ENCODE data around the gene ARRDC4. TPM values are rescaled to one million over a fixed set of nuclear protein-coding genes. Genes with fewer than 3 reads are reported as not detected.
A peak's percentile ranks its signal among the peaks of the same experiment; 100 is the strongest.

The ARRDC4 gene
- polyA plus RNA-seq, 1 donor from 2014 or later, result 39.7 TPM

GRCh38 chr15:97955529-97955928 is 5.0 kb upstream of the ARRDC4 start:
- Histone ChIP-seq H3K36me3 (ENCODE audit: insufficient read depth, low read length) (no peaks in the 10 kb centered on the region), H3K4me3 (ENCODE audit: low read length) (no peak overlapping the region)
- TF ChIP-seq EZH2 (IDR thresholded peaks at IDR 0.05; ENCODE audit: borderline replicate concordance, insufficient read depth, low read length, poor library complexity, severe bottlenecking) (no peak), EP300 (conservative IDR thresholded peaks at IDR 0.05; ENCODE audit: poor library complexity, severe bottlenecking) (no peak), POLR2AphosphoS5 (IDR thresholded peaks at IDR 0.05) (no peak), RAD21 (conservative IDR thresholded peaks at IDR 0.05) (no peak), MXI1 (conservative IDR thresholded peaks at IDR 0.05; ENCODE audit: poor library complexity, severe bottlenecking) (no peak), TAF1 (IDR thresholded peaks at IDR 0.05; ENCODE audit: low read depth) (no peak), SMC3 (conservative IDR thresholded peaks at IDR 0.05; ENCODE audit: poor library complexity) (no peak), CTCF (IDR thresholded peaks at IDR 0.05; ENCODE audit: poor library complexity, severe bottlenecking) (no peak)
- TF ChIP-seq, protein P1, sequence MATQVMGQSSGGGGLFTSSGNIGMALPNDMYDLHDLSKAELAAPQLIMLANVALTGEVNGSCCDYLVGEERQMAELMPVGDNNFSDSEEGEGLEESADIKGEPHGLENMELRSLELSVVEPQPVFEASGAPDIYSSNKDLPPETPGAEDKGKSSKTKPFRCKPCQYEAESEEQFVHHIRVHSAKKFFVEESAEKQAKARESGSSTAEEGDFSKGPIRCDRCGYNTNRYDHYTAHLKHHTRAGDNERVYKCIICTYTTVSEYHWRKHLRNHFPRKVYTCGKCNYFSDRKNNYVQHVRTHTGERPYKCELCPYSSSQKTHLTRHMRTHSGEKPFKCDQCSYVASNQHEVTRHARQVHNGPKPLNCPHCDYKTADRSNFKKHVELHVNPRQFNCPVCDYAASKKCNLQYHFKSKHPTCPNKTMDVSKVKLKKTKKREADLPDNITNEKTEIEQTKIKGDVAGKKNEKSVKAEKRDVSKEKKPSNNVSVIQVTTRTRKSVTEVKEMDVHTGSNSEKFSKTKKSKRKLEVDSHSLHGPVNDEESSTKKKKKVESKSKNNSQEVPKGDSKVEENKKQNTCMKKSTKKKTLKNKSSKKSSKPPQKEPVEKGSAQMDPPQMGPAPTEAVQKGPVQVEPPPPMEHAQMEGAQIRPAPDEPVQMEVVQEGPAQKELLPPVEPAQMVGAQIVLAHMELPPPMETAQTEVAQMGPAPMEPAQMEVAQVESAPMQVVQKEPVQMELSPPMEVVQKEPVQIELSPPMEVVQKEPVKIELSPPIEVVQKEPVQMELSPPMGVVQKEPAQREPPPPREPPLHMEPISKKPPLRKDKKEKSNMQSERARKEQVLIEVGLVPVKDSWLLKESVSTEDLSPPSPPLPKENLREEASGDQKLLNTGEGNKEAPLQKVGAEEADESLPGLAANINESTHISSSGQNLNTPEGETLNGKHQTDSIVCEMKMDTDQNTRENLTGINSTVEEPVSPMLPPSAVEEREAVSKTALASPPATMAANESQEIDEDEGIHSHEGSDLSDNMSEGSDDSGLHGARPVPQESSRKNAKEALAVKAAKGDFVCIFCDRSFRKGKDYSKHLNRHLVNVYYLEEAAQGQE (IDR thresholded peaks at IDR 0.05; ENCODE audit: borderline replicate concordance), result no peak

DNA sequence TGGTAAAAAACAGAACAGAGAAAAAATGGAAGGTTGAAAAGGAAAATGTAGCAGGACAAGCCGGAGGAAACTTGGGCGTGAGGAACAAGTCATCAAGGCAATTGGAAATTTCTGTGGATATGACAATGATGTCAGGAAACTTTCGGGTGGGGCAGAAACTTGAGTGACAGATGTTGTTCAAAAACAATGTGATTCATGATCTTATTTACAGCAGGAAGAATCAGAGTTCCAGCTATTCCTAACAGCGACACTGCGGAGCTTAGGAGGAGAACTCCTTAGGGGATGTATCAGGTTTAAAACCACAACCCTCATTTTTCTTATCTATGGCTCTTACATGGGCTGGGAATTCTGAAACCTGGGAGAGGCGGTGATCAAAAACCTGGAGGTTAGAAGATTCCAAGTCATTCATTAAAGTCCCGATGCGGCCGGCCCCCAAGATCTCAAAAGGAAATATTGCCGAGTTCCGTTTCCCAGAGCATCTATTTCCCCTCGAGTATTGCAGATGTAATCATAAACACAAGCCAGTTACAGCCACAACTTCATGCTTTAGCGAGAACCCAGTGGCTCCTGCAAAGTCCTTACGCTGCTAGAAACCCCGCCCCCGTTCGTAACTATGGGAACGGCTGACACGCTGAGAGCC is 659 bp upstream of the ARRDC4 start:
- Histone ChIP-seq H3K27ac (ENCODE audit: low read length) (peak overlapping the region; percentile 57), H3K79me2 (replicated peaks; ENCODE audit: insufficient read depth, low read length) (peaks cover 19% of the 10 kb centered on the region), H4K20me1 (ENCODE audit: insufficient read depth) (peaks cover 4% of the 10 kb centered on the region), H3K36me3 (ENCODE audit: insufficient read depth, low read length) (no peaks in the 10 kb centered on the region), H3K9ac (ENCODE audit: low read length) (peak overlapping the region; percentile 25), H3K4me3 (ENCODE audit: low read length) (peak overlapping the region; percentile 86), H3K9me3 (ENCODE audit: low read length) (no peaks in the 10 kb centered on the region), H3K4me2 (ENCODE audit: low read length) (peak overlapping the region; percentile 66), H2AFZ (ENCODE audit: low read depth, low read length) (peak overlapping the region; percentile 24), H3F3A (ENCODE audit: insufficient read depth, low read length, poor library complexity, severe bottlenecking) (no peaks in the 10 kb centered on the region), H3K9me2 (ENCODE audit: insufficient read depth, low read length) (no peaks in the 10 kb centered on the region), H3K27me3 (ENCODE audit: insufficient read depth, low read depth, low read length) (no peaks in the 10 kb centered on the region)
- TF ChIP-seq, protein P1 (IDR thresholded peaks at IDR 0.05; ENCODE audit: borderline replicate concordance), result no peak
- TF ChIP-seq RAD21 (conservative IDR thresholded peaks at IDR 0.05), result peak; percentile 30
- no peak for TF ChIP-seq CTCF (IDR thresholded peaks at IDR 0.05; ENCODE audit: poor library complexity, severe bottlenecking)
- TF ChIP-seq SMC3 (conservative IDR thresholded peaks at IDR 0.05; ENCODE audit: poor library complexity), result peak; percentile 17

More at GRCh38 chr15:97955529-97955928, 5.0 kb upstream of the ARRDC4 start:
- no peaks in the 10 kb centered on the region for H3K9me2 ChIP-seq (ENCODE audit: insufficient read depth, low read length)
- H3F3A ChIP-seq (ENCODE audit: insufficient read depth, low read length, poor library complexity, severe bottlenecking), result no peaks in the 10 kb centered on the region
- no peak overlapping the region for H3K9ac ChIP-seq (ENCODE audit: low read length)
- H3K79me2 ChIP-seq (replicated peaks; ENCODE audit: insufficient read depth, low read length), result no peaks in the 10 kb centered on the region
- H3K27me3 ChIP-seq (ENCODE audit: insufficient read depth, low read depth, low read length), result no peaks in the 10 kb centered on the region
- no peak overlapping the region for H3K4me2 ChIP-seq (ENCODE audit: low read length)
- H4K20me1 ChIP-seq (ENCODE audit: insufficient read depth), result no peaks in the 10 kb centered on the region
- H3K27ac ChIP-seq (ENCODE audit: low read length), result no peak overlapping the region
- no peaks in the 10 kb centered on the region for H3K9me3 ChIP-seq (ENCODE audit: low read length)
- no peak overlapping the region for H2AFZ ChIP-seq (ENCODE audit: low read depth, low read length)
